IMR-90 (cell line): ENCODE results near the gene RALGAPA1. TPM values are rescaled to one million over a fixed set of nuclear protein-coding genes. Genes with fewer than 3 reads are reported as not detected.
A peak's percentile ranks its signal among the peaks of the same experiment; 100 is the strongest.

ENCODE experiments used
- ATAC-seq: fragments of 200-7000 bp; cut with Tn5 transposase; 2 replicates; pipeline ENCODE4 v1.9.1; 2020; ENCODE audit warnings: low read depth, mild to moderate bottlenecking, moderate library complexity
- BruUV-seq: library from RNA; stranded (reverse); fragments of 400-500 nt; replicated peaks from 2 replicates; lab custom pipeline; 2021; lab: Mats Ljungman, UMichigan
- CTCF ChIA-PET: fragments of 300-600 bp; formaldehyde crosslinking; extraction: SDS; loops from one replicate; lab custom pipeline; 2021; ENCODE audit warnings: antibody characterized with exemption; lab: Yijun Ruan, JAX
- POLR2A ChIA-PET: fragments of 300-600 bp; sonication (Branson Sonifier 250); formaldehyde crosslinking; loops from one replicate; lab custom pipeline; 2022; ENCODE audit warnings: antibody characterized with exemption; ENCODE audit not compliant: unreplicated experiment; lab: Charles Lee
- DNase-seq: peaks from one replicate; pipeline ENCODE4 v3.0.0; 2013
- H2AFZ ChIP-seq: replicated peaks from 2 replicates; pipeline ENCODE3; 2013; ENCODE audit warnings: low read length, mild to moderate bottlenecking; ENCODE audit not compliant: poor library complexity
- H2AK5ac ChIP-seq: 2 replicates; pipeline ENCODE4 v1.6.1; 2013; ENCODE audit warnings: low read depth, low read length, inconsistent platforms
- H2AK9ac ChIP-seq: replicated peaks from 2 replicates; pipeline ENCODE3; 2013; ENCODE audit warnings: mild to moderate bottlenecking, low read depth, low read length, moderate library complexity; ENCODE audit not compliant: poor library complexity
- H2BK120ac ChIP-seq: 2 replicates; pipeline ENCODE4 v1.6.1; 2013; ENCODE audit warnings: low read depth, low read length, inconsistent platforms
- H2BK15ac ChIP-seq: 3 replicates; pipeline ENCODE4 v1.6.1; 2013; ENCODE audit warnings: low read depth, low read length, inconsistent platforms
- H2BK20ac ChIP-seq: 2 replicates; pipeline ENCODE4 v1.6.1; 2013; ENCODE audit warnings: low read depth, mild to moderate bottlenecking, inconsistent platforms, low read length, moderate library complexity
- H2BK5ac ChIP-seq: 2 replicates; pipeline ENCODE4 v1.6.1; 2013; ENCODE audit warnings: mild to moderate bottlenecking, low read depth, low read length, inconsistent platforms; ENCODE audit not compliant: poor library complexity, severe bottlenecking
- H3K14ac ChIP-seq: replicated peaks from 2 replicates; pipeline ENCODE4 v1.6.1; 2013; ENCODE audit warnings: low read depth, low read length, inconsistent platforms
- H3K18ac ChIP-seq: 2 replicates; pipeline ENCODE4 v1.6.1; 2013; ENCODE audit warnings: low read depth, low read length, control low read depth
- H3K23ac ChIP-seq: 2 replicates; pipeline ENCODE4 v1.6.1; 2013; ENCODE audit warnings: low read depth, low read length, inconsistent platforms
- H3K27ac ChIP-seq: 2 replicates; pipeline ENCODE4 v1.5.1; 2013; ENCODE audit warnings: mild to moderate bottlenecking, control low read depth, low read length; ENCODE audit not compliant: insufficient read depth
- H3K27me3 ChIP-seq: 2 replicates; pipeline ENCODE4 v1.6.1; 2013; ENCODE audit warnings: low read length; ENCODE audit not compliant: control insufficient read depth, insufficient read depth
- H3K36me3 ChIP-seq: 2 replicates; pipeline ENCODE4 v1.6.1; 2013; ENCODE audit warnings: low read length, mixed read lengths; ENCODE audit not compliant: control insufficient read depth, insufficient read depth
- H3K4ac ChIP-seq: 2 replicates; pipeline ENCODE4 v1.6.1; 2013; ENCODE audit warnings: low read depth, low read length, inconsistent platforms
- H3K4me1 ChIP-seq: 2 replicates; pipeline ENCODE4 v1.6.1; 2013; ENCODE audit warnings: low read length, mixed read lengths; ENCODE audit not compliant: control insufficient read depth, insufficient read depth
- H3K4me2 ChIP-seq: 2 replicates; pipeline ENCODE4 v1.6.1; 2013; ENCODE audit warnings: low read depth, mild to moderate bottlenecking, control low read depth, low read length, moderate library complexity
- H3K4me3 ChIP-seq: 2 replicates; pipeline ENCODE4 v1.5.1; 2013; ENCODE audit warnings: low read depth, mild to moderate bottlenecking, control low read depth, low read length, moderate library complexity; ENCODE audit not compliant: insufficient read depth
- H3K56ac ChIP-seq: 2 replicates; pipeline ENCODE4 v1.6.1; 2013; ENCODE audit warnings: low read length, inconsistent platforms; ENCODE audit not compliant: insufficient read depth; ENCODE audit errors: extremely low read depth
- H3K79me1 ChIP-seq, 2 experiments: 2 replicates each; pipeline ENCODE4 v1.6.1; 2013; ENCODE audit warnings: low read length in 2 of 2, inconsistent platforms in 1 of 2, low read depth in 1 of 2
- H3K9ac ChIP-seq: 2 replicates; pipeline ENCODE4 v1.6.1; 2013; ENCODE audit warnings: low read depth, low read length, control low read depth
- H3K9me1 ChIP-seq: 2 replicates; pipeline ENCODE4 v1.6.1; 2013; ENCODE audit warnings: low read length, inconsistent platforms; ENCODE audit not compliant: insufficient read depth
- H3K9me3 ChIP-seq: 2 replicates; pipeline ENCODE4 v1.6.1; 2013; ENCODE audit warnings: low read length; ENCODE audit not compliant: control insufficient read depth, insufficient read depth
- H4K20me1 ChIP-seq: 2 replicates; pipeline ENCODE4 v1.6.1; 2013; ENCODE audit warnings: low read length, inconsistent platforms; ENCODE audit not compliant: insufficient read depth
- H4K5ac ChIP-seq: 2 replicates; pipeline ENCODE4 v1.6.1; 2013; ENCODE audit warnings: mild to moderate bottlenecking, low read depth, low read length, control low read depth
- H4K8ac ChIP-seq, 2 experiments: 2 replicates each; pipeline ENCODE4 v1.6.1; 2013; ENCODE audit warnings: low read depth in 2 of 2, low read length in 2 of 2, control low read depth in 1 of 2, inconsistent platforms in 1 of 2
- H4K91ac ChIP-seq: 2 replicates; pipeline ENCODE4 v1.6.1; 2013; ENCODE audit warnings: low read depth, low read length, inconsistent platforms; ENCODE audit not compliant: insufficient read depth
- CTCF ChIP-seq: conservative IDR thresholded peaks from 2 replicates; pipeline ENCODE4 v1.5.1; 2012; ENCODE audit warnings: mild to moderate bottlenecking, low read depth, low read length, improper control_type of control experiment
- ELK1 ChIP-seq: fragments of 150-350 bp; IDR thresholded peaks from 2 replicates; pipeline ENCODE4 v1.6.1; 2016; ENCODE audit warnings: low read depth, mild to moderate bottlenecking, low read length, moderate library complexity, borderline replicate concordance
- RAD21 ChIP-seq: IDR thresholded peaks from 2 replicates; pipeline ENCODE4 v1.6.1; 2012; ENCODE audit warnings: low read length, improper control_type of control experiment
- WGBS, 2 experiments: methylation state at CpG; one replicate each; pipeline versions ENCODE4 v1.1.5 to v1.1.7; 2013; ENCODE audit warnings: missing lambda C conversion rate in 2 of 2; ENCODE audit not compliant: insufficient read length in 1 of 2; ENCODE audit errors: extremely low coverage in 2 of 2; 5-methylcytosine and 5-hydroxymethylcytosine counted together
- dilution Hi-C: fragments of 300-500 bp; cut with HindIII; formaldehyde crosslinking; loops from one replicate; pipeline ENCODE4 v1.14.3; 2018; ENCODE audit warnings: low sequenced_read_pairs; ENCODE audit not compliant: unreplicated experiment
- in situ Hi-C: fragments of 300-500 bp; cut with MboI; formaldehyde crosslinking; loops from 3 replicates; pipeline ENCODE4 v1.14.3; 2019; ENCODE audit warnings: low sequenced_read_pairs, inconsistent platforms, mixed read lengths
- intact Hi-C: fragments of 100-400 bp; cut with micrococcal nuclease; formaldehyde crosslinking; loops from 2 replicates; pipeline ENCODE4 v1.10.0; 2022
- polyA plus RNA-seq, 3 experiments: library from polyadenylated mRNA; depleted of rRNA; stranded (reverse); fragments of >200 nt; gene quantifications; 2 replicates each; pipeline ENCODE4 v1.2.3, GENCODE V29; 2012; ENCODE audit warnings: low replicate concordance in 1 of 3
- total RNA-seq: library from RNA; depleted of rRNA; stranded (reverse); fragments of >200 nt; gene quantifications from 2 replicates; pipeline ENCODE4 v1.2.3, GENCODE V29; 2012

The RALGAPA1 gene
- total and polyA plus RNA-seq, 2 of the 4 experiments (the other 2 are of a cell fraction) = 5.1 to 25.6 TPM

- Histone ChIP-seq H3K9me1 (no peaks in the 10 kb centered on the region), H3K27me3 (no peaks in the 10 kb centered on the region), H2BK20ac (no peak overlapping the region), H2AK5ac (no peak overlapping the region), H3K9me3 (no peaks in the 10 kb centered on the region), H3K14ac (no peak overlapping the region), H2BK120ac (no peak overlapping the region), H2AFZ (no peak overlapping the region), H2AK9ac (no peak overlapping the region), H3K23ac (no peak overlapping the region), H3K4me3 (no peak overlapping the region), H4K8ac (no peak overlapping the region), H3K56ac (no peak overlapping the region), H3K4me1 (no peaks in the 10 kb centered on the region), H3K27ac (no peak overlapping the region), H2BK5ac (no peak overlapping the region), H2BK15ac (no peak overlapping the region), H4K20me1 (no peaks in the 10 kb centered on the region), H3K79me1 (peaks cover under 1% of the 10 kb centered on the region in 2 experiments; a peak in 3 of 4 replicates), H3K18ac (no peak overlapping the region), H3K36me3 (no peaks in the 10 kb centered on the region), H3K9ac (no peak overlapping the region), H3K4me2 (no peak overlapping the region), H3K4ac (no peak overlapping the region), H4K91ac (no peak overlapping the region), H4K5ac (no peak overlapping the region)
- peak; percentile 19; the same call in 1 of the 2 replicates for TF ChIP-seq RAD21
- peak; percentile 69 for TF ChIP-seq CTCF
- no peak for TF ChIP-seq ELK1
- dilution Hi-C loops (no loop called here), in situ Hi-C loops (loop anchor here (25.0 kb wide), 1 partner anchor 684 kb away; no protein-coding TSS in a partner anchor), intact Hi-C loops (no loop called here)
- ATAC-seq (no peak), DNase-seq (peak; percentile 45)
- no TSS peak for BruUV-seq
- ChIA-PET POLR2A (no interaction called here), CTCF (interaction anchor here (0.5 to 1.1 kb wide), 8 partner anchors 8 to 581 kb away, joined by 3 to 5 read pairs (median 4); partner anchors contain the start of gene RALGAPA1)
- no CpG with 5 or more reads among the region's 7 CpGs for WGBS, 2 experiments
Measured at GRCh38 chr14:35821564-35822411, 12.7 kb upstream of the RALGAPA1 start.
